CD4-positive, alpha-beta T cell treated with Interferon alpha-2 for 1 hour (primary cell): ENCODE results near the gene CCDC57.
"Not testable (repeated sequence)": the region's sequence is repeated elsewhere in the genome, so short reads cannot be mapped to it uniquely, and the experiment has no call there.

Experiments used
- DNase-seq, 2 donors: peaks; one replicate each; pipeline ENCODE4 v3.0.0-alpha.2; 2020 to 2022

Gene CCDC57

DNA sequence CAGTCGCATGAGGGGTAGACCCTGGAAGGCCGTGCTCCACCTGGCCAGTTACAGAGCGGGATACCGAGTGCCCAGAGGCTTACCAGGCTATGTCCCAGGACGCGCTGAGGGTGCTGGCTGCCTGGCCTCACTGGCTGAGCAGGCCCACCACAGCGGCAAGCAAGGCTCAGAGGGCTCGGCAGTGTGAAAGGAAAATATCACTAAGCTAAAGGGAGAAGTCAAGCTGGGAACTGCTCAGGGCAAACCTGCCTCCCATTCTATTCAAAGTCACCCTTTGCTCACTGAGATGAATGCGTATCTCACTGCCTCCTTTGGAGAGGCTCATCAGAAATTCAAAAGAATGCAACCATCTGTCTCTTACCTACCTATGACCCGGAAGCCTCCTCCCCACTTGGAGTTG is 37.4 kb downstream of the CCDC57 start:
- no peak for DNase-seq

DNA sequence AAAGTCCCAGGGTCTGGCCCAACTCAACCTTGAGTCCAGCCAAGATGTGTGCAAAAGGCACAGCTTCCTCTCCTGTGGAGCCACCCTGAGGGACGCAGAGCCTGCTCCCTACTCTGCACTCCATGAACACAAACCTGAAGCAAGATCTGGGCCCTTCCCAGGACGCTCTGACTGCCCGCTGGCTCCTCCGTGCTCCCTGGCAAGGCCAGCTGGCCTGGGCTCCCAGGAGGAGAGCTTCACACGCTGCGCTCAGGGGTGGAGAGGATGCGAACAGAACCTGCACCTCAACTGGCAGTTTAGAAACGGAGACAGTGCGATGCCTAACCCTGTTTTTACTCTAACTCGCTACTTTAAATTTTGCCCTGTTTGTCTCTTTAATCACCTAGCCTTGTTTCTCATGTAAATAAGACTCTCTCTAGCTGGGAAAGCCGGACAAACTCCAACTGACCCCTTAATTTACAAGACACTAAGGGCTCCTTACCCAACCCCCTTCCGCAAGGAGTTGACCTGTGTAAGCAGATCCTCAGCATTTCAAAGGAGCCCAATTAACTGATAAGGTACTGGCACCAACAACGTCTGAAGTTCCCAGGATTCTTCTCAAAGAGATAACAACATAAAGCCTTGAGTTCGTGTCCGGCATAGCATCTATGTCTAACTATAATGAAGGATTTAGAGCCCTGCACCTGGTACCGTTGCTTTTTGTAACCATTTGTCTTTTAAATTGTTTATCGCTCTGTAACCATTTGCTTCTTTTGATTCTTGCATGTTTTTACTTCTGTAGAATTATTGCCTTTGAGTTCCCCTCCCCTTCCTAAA is 38.4 kb downstream of the CCDC57 start:
- DNase-seq, result not testable (repeated sequence)

DNA sequence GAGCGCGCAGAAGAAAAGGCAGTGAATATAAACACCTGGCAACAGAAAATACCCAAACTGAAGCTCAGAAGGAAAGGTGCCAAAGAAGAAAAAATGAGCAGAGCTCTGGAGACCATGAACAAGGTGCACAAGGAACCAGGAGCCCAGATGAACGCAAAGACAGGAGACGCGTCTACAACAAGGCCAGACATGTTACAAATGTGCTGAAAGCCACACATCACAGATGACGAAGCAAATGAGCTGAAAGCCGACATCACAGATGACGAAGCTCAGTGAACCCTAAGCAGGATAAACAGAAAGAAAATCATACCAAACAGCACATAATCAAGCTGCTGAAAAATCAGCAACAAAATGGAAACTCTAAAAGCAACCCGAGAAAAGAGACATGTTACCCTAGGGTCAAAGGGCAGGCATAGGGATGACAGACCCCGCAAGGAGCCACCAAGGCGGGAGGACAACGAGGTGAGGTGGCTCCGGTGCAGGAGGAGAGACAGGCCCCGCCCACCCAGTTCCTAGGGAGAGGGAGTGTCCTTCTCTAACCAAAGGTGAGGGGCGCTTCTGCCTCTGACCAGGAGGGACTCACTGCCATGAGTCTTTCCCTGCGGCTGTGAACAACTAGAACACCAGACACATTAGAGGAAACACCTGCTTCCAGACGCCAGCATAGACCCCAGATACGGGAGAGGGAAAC is 39.1 kb downstream of the CCDC57 start:
- no peak for DNase-seq

DNA sequence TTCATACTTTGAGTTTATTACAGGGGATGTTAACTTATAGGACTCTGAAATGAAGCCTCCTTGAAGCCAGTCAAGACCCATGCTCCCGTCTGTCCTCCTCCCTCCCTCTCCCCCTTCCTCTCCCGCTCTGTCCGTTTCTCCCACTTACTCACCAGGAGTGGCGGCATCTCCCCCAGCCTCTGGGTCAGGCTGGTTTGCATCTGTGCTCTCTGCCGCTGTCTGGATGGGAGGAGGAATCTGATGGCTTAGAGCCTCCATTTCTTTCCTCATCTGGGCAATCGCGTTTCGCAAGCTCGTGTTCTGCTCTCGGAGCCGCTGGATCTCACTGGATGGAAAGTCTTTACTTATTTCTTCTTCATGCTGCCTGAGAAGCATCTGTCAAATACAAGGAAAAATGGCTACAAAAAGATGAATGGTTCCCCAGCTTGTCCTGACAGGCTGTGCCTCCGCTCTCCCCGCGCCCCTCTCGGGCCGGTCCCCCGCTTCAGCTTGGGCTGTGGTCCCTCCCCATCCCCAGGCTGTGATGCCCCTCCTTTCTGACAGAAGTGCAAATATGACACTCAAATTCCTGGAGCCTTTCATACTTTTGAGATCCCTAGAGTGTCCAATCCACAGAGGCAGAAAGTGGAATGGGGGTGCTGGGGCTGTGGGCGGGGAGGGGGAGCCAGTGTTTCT is 40.0 kb downstream of the CCDC57 start:
- DNase-seq, result no peak

DNA sequence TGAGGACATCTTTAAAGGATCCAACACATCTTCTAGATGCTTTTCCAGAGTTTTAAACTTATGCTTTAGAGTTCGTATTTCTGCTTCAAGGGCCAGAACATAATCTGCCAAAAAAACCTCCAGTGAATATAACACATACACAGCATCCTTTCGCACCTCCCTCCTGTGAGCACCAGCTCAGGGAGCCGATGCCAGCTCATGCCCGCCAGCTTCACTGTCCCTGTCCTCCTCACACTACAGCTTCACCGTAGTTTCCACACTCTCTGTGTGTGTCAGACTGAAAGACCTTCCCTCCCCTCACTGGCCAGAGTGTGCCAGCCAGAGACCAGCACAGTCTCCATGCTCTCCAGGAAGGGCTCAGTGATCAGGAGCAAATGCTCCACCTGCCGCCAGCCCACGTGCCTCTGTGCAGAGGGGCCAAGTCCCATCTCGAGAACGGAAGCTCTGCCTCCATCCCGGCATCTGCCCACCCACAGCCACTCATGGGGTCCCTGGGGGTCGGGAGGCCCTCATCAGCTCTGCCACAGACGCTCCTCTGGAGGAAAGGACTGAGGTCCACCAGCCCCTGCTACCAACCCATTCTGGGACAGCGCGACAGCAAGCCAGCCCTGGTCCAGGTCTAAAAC is 40.8 kb downstream of the CCDC57 start:
- DNase-seq, result no peak

DNA sequence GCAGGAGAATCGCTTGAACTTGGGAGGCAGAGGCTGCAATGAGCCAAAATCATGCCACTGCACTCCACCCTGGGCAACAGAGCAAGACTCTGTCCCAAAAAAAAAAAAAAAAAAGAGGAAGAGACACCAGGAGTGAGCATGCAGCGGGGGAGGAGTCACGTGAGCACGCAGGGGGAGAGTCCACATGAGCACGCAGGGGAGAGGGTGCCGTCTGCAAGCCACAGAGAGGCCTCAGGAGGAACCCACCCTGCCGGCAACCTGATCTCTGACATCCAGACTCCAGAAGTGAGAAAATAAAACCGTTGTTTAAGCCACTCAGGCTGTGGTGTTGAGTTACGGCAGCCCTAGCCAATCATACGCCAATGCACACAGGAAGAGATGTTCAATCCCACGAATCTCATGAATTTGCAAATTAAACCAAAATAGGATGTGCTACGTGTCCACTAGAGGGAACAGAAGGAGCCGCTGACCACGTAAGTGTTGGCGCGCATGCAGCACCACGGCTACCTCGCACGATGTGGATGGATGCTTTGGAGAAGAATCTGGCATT is 42.2 kb downstream of the CCDC57 start:
- peak in 1 of 2 donors; percentile 9 for DNase-seq

DNA sequence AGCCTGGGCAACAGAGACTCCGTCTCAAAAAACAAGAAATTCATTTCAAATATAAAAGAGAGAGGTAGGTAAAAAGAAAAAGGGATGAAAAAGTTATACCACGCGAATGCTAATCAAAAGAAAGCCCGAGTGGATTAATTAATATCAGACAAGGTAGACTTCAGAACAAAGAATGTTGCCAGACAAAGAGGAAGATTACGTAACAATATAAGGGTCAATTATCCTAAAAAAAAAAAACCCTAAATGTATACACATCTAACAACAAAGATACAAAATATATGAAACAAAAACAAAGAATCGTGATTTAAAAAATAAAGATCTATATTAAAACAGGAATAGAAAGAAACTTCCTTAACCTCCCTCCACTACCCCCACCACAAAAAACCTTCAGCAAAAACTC is 44.1 kb downstream of the CCDC57 start:
- no peak for DNase-seq

DNA sequence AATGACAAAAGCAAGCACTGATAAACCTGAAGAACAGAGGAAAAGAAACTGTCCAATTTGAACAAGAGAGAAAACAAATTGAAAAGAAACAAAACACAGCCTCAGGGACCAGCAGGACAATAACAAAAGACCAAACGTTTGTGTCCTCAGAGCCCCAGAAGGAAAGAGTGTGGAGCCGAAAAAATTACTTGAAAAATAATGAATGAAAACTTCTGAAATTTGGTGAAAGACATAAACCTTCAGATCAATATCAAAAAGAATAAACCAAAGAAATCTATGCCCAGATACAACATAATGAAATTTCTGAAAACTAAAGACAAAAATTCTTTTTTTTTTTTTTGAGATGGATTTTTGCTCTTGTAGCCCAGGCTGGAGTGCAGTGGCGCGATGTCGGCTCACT is 45.6 kb downstream of the CCDC57 start:
- no peak for DNase-seq

DNA sequence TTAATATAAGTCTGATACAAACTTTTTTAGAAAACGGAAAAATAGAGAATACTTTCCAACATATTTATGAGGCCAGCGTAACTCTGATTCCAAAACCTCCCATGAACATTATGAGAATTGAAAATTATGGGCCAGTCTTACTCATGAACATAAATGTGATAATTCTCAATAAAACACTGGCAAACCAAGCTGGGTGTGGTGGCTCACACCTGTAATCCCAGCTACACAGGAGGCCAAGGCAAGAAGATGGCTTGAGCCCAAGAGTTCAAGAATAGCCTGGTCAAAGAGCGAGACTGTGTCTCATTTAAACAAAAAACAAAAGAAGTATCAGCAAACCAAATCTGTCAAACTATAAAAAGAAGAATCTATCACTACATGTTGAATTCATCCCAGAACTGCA is 47.8 kb downstream of the CCDC57 start:
- DNase-seq, result no peak

DNA sequence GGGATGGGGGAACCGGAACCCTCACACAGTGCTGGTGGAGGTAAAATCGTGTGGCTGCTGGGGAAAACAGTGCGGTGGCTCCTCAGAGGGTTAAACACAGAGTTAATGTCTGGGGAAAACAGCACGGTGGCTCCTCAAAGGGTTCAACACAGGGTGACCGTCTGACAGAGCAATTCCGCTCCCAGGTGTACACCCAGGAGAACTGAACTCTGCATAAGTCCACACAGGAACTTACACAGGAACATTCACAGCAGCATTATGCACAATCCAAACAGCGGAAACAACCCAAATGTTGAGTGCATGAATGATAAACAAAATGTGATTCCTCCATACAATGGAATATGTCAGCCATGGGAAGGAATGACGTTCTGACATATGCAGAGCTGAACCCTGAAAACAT is 51.4 kb downstream of the CCDC57 start:
- no peak for DNase-seq

DNA sequence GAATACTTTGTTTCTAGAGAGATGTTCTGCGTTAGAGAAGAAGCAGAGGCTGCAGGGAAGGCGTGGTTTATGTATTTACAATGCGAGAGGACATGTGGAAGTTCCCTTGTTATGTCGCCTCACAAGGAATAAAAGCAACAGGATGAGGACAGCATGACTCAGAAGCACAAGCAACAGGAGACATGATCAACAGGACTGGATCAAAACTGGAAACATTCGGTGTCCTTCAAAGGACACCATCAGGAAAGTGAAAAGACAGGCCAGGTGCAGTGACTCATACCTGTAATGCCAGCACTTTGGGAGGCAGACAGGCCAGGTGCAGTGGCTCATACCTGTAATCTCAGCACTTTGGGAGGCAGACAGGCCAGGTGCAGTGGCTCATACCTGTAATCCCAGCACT is 52.6 kb downstream of the CCDC57 start:
- DNase-seq, result no peak

DNA sequence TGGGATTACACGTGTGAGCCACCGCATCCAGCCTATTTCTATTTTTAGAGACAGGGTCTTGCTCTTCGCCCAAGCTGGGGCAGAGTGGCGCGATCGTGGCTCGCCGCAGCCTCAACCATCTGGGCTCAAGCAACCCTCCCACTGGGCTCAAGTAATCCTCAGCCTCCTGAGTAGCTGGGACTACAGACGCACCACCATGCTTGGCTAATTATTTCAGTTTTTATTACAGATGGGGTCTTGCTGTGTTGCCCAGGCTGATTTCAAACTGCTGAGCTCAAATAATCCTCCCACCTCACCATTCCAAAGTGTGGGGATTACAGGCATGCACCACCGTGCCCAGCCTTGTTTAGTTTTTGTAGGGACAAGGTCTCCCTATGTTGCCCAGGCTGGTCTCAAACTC is 53.8 kb downstream of the CCDC57 start:
- no peak for DNase-seq

DNA sequence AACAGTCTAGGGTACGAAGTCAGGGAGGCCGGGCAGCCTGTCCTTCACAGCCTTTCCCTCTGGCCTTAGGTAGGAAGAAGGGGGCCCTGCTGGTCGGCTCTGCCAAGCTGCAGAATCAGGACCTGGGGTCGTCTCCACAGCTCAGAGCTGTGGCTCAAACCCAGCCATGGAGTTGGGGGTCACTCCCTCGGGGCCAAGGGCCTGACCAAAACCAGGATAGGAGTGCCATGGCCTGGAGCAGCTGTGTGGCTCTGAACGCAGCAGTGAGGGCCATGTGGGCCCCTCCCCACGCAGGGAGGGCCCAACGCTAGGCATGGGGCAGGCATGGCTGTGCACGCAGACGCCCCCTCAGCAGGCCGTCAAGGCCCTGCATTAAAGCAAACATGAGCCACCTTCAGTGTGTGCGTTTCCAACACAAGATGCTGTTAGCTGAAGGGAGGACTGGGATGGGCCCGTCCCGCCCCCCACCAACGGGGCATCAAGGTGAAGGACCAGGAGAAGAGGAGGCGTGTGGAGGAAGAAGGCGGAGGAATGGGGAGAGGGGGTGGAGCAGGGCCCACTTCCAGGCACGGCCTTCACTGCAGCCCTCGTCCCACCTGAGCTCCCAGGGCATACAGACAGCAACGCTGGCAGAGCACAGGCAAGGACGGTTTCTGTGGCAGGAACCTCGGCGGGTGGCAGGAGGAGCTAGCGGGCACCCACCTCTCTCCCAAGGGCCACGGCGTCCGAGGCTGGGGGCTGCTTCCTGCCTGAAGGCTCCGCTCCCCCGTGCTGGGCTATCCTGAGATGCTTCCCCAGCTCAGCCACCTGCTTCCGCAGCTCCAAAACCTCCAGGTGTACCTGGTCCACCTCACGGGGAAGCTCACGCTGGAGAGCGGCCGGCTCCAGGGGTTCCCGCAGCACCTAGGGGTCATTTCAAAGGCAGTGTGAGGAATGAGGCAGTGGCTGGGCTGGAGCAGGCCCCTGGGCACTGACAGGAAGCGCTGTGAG is 55.3 kb downstream of the CCDC57 start:
- no peak for DNase-seq

DNA sequence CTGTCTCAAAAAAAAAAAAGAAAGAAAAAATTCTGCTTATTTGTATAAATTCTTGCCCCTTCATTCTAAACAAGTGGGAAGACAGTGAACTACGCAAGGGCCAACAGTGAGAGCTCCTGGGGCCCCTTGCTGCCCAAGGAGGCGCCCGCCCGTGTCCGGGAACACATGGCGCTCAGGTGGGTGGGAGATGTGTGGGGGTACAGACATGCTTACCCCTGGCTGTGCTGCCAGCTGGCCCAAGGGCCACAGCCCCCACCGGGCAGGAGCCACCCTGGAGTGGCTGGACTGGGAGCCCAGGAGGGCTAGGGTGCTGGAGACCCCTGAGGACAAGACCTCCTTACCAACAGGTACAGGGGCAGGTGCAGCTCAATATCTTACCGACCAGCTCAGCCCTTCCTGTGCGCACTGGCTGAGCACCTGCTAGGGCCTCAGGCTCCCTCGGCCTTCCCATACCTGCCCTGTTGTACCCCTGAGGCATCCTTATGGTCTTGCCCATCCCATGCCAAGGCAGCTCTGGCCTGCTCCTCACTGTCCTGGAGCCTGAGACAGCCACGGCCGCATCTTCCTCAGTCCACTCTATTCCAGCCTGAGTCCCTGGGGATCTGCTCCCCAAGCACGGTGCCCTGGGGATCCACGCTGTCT is 56.2 kb downstream of the CCDC57 start:
- no peak for DNase-seq

DNA sequence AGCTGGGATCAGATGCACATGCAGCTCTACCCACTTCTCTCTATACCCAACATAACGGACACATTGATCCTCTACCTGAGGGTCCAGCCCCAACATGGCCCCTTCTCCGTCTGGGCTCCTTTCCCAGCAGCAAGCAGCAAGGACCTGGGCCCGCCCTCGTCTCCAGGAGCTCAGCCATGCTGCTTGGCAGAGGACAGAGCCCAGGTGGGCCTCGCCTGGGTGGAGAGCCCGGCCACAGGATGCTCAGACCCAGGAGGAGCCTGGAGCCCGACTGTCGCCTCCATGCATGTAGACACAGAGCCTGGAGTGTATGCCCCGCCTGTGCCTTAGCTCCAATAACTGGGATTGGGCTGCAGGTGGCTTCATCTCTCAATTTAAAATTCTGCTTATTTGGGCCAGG is 57.0 kb downstream of the CCDC57 start:
- DNase-seq, result no peak

DNA sequence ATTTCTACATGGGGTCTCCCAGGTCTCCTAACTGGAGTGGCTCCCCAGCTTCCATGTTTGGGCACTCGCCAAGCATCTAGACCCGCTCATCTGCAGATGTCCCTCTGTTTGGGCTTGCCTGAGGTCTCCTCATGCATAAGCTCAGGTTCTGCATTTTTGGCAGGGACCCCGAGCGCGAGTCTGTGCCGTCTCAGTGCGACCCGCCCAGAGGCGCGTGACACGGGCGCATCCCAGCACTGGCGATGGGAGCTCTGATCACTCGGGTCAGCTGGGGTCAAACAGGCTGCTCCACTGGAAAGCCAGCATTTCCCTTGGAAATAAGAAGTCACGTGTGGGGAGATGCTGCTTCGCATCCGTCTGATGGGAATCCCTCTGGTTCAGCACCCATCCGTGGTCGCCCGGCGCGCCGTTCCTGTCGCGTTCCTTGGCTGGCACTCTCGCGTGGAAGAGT is 57.7 kb downstream of the CCDC57 start:
- DNase-seq, result no peak

DNA sequence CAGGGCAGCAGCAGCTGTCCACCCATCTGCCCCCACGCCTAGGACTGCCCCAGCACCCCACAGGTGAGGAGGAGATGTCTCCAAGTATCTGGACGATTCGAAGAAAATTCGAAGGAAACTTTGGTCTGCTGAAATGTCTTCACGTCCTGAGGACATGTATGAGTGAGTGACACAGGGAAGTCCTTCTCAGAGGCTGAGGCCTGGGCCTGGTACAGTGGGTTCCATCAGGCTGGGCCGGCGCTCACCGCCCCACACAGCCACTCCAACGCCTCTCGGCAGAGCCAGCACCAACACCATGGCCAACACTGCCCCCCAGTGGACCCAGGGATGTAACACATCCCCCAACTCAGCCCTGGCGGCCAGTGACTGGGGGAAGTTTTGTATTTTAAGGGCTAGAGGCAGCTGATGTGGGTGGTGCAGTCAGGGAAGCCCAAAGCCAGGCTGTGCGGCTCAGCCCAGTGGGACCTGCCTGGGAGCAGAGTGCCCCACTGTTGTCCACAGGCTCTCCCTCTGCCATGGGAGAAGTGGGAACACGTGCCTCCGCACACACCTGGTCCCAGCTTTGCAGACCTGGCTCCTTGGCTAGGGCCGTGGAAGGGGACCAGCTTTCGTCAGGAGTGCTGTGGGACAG is 58.8 kb downstream of the CCDC57 start:
- peak; percentile 80 to 87 for DNase-seq

DNA sequence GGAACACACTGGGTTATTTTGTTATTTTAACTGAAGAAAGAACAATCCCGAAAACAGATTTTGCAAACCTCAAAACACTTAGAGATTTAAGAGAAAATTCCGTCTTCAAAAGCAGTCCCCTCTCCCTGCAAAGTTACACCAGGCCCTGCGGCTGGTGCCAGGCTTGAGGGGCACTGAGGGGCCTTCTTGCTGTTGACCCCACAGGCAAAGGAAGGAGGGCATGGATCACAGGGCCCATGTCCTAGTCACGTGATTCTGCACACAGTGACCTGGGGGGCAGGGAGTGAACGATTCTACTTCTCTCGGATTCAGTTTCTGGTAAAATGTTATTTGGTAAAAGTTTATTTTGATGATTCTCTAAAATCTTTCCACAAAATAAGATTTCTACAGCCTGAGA is 59.3 kb downstream of the CCDC57 start:
- no peak for DNase-seq

DNA sequence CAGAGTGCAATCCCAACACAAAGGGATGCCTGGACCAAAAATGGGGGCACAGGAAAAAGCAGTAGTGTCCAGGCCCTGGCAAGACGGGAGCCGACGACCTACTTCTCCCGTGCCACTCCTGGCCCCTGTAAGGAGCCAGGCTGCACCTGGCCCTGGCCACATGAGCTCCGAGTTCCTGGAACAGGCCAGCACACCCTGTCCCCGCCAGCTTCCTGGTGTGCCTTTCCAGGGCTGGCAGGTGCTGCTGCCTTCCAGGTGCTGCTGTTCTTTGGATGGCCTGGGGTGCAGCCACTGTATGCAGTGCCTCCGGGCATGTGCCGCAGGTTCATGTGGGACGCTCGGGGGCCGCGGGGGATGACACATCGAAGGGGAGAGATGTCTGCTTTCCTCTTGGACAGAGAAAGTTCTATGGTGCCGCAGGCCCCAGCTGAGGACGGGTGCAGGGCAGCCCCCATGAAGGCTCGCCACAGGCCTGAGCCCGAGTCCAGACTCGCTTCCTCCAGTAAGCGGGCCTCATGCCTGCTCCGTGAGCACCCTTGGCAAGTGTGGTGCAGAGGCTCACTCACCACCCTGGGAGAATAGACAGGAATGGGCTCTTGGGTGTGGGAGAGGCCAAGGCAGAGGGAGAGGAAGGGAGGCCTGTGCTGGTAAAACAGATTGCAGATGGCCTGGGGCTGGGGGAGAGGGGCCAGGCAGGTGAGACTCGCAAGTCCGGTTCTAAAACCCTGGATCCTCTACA is 59.9 kb downstream of the CCDC57 start:
- no peak for DNase-seq

DNA sequence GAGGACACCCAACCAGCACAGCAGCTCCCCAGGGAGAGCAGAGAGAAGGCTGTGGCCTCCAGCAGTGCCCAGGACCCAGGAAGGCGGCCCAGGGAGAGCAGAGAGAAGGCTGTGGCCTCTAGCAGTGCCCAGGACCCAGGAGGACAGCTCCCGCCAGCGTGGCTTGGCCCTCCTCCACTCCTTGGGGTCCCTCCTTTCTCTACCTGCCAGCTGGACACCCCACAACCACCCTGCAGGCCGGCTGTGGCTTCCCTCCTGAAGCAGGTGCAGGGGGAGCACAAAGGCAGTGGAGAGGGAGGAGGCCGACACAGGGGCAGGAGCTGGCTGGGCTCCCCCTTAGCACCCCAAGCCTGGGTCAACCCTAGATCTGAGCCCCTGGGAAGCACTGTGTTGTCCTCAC is 60.5 kb downstream of the CCDC57 start:
- DNase-seq, result no peak
